ENCODE data around the gene DVL2.
A peak's percentile ranks its signal among the peaks of the same experiment; 100 is the strongest.

DVL2 gene

GRCh38 chr17:7252176-7253043, 18.1 kb upstream of the DVL2 start, which contains the start of gene ELP5:
Gene ELP5 (plus strand): TSS chr17:7252215. CDS start chr17:7252551, 336 bp downstream.
- no peaks in the 10 kb centered on the region for H3K9me3 ChIP-seq (ENCODE audit: control insufficient read depth, insufficient read depth, low read length)
- H3K4me1 ChIP-seq (ENCODE audit: control insufficient read depth, low read length) = peaks cover 25% of the 10 kb centered on the region
- H3K79me2 ChIP-seq (ENCODE audit: control insufficient read depth, low read length) = peaks cover 60% of the 10 kb centered on the region
- H3K27me3 ChIP-seq (ENCODE audit: control insufficient read depth, low read length) = no peaks in the 10 kb centered on the region
- H3F3A ChIP-seq (ENCODE audit: control insufficient read depth, insufficient read depth) = no peaks in the 10 kb centered on the region
- H3K4me3 ChIP-seq (ENCODE audit: low read length) = peak within 1 kb of the TSS; percentile 88
- peak within 1 kb of the TSS; percentile 97 for H3K4me2 ChIP-seq (ENCODE audit: low read length)
- TF ChIP-seq, protein P1, sequence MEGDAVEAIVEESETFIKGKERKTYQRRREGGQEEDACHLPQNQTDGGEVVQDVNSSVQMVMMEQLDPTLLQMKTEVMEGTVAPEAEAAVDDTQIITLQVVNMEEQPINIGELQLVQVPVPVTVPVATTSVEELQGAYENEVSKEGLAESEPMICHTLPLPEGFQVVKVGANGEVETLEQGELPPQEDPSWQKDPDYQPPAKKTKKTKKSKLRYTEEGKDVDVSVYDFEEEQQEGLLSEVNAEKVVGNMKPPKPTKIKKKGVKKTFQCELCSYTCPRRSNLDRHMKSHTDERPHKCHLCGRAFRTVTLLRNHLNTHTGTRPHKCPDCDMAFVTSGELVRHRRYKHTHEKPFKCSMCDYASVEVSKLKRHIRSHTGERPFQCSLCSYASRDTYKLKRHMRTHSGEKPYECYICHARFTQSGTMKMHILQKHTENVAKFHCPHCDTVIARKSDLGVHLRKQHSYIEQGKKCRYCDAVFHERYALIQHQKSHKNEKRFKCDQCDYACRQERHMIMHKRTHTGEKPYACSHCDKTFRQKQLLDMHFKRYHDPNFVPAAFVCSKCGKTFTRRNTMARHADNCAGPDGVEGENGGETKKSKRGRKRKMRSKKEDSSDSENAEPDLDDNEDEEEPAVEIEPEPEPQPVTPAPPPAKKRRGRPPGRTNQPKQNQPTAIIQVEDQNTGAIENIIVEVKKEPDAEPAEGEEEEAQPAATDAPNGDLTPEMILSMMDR (IDR thresholded peaks at IDR 0.05; ENCODE audit: low read depth, low read length, poor library complexity, severe bottlenecking) = peak; percentile 63
- TF ChIP-seq EZH2phosphoT487 (IDR thresholded peaks at IDR 0.05; ENCODE audit: borderline replicate concordance, low read length) = no peak
- H4K20me1 ChIP-seq (ENCODE audit: control insufficient read depth, insufficient read depth, low read depth, low read length) = peaks cover 13% of the 10 kb centered on the region; the same call in 1 of the 2 replicates
- H3K9me2 ChIP-seq (replicated peaks; ENCODE audit: control insufficient read depth, low read length) = no peaks in the 10 kb centered on the region
- peak within 1 kb of the TSS; percentile 83 for H3K27ac ChIP-seq (ENCODE audit: low read depth, low read length)
- H3K36me3 ChIP-seq (ENCODE audit: control insufficient read depth, low read length) = peaks cover 60% of the 10 kb centered on the region

GRCh38 chr17:7251661-7252175, 17.4 kb upstream of the DVL2 start, which contains the start of gene CTDNEP1:
Gene CTDNEP1 (minus strand): TSS chr17:7251734. CDS start chr17:7251296, 438 bp downstream.
- Histone ChIP-seq H3K4me2 (ENCODE audit: low read length) (peak within 1 kb of the TSS; percentile 97), H3K36me3 (ENCODE audit: control insufficient read depth, low read length) (peaks cover 60% of the 10 kb centered on the region), H3K79me2 (ENCODE audit: control insufficient read depth, low read length) (peaks cover 67% of the 10 kb centered on the region), H3F3A (ENCODE audit: control insufficient read depth, insufficient read depth) (peaks cover 1% of the 10 kb centered on the region), H3K4me3 (ENCODE audit: low read length) (peak within 1 kb of the TSS; percentile 88), H4K20me1 (ENCODE audit: control insufficient read depth, insufficient read depth, low read depth, low read length) (peaks cover 13% of the 10 kb centered on the region; the same call in 1 of the 2 replicates), H3K27me3 (ENCODE audit: control insufficient read depth, low read length) (no peaks in the 10 kb centered on the region), H3K9me3 (ENCODE audit: control insufficient read depth, insufficient read depth, low read length) (no peaks in the 10 kb centered on the region), H3K9me2 (replicated peaks; ENCODE audit: control insufficient read depth, low read length) (no peaks in the 10 kb centered on the region), H3K27ac (ENCODE audit: low read depth, low read length) (peak within 1 kb of the TSS; percentile 83), H3K4me1 (ENCODE audit: control insufficient read depth, low read length) (peaks cover 25% of the 10 kb centered on the region)
- TF ChIP-seq EZH2phosphoT487 (IDR thresholded peaks at IDR 0.05; ENCODE audit: borderline replicate concordance, low read length) = no peak
- TF ChIP-seq, protein P1 (IDR thresholded peaks at IDR 0.05; ENCODE audit: low read depth, low read length, poor library complexity, severe bottlenecking) = no peak

DNA sequence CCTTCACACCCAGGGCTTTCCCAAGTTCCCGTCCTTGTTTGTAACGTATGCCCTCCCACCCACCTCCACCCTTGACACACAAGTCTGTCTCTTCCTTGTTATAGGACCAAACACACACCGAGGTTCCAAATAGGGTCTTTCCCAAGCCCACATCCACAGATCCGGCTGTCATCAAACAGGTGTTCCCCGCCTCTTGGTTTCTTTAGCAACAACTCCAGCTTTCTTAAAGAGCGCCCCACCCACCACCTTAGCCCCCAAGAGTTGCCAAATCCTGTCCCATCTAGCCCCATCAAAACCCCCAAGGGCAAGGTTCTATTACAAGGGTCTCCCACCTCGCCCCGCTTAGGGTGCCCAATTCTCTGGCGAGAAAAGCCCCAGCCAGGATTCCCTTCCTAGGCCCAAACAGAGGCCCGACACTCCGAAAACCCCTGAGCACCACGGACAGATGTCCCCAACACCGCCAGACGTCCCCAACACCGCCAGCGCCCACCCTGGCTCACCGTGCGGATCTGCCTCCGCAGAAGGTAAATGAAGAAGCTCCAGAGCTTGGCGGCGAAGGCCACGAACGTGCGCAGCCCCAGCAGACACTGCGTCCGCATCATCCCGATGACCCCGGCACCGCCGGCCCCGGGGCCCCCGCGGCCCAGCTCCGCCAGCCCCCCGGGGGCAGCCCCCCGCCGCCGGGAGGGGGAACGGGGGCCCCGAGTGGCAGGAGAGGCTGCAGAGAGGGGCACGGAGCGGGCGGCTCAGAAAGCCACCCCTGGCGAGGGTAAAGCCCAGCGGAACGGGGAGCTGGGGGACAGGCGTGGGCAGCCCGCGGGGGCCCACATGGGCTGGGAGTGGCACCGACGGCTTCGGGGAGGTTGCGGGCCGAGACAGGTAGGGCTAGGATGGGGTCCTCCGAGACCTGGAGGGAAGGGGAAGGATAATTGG, 16.6 kb upstream of the DVL2 start:
- no peaks in the 10 kb centered on the region for H3K9me3 ChIP-seq (ENCODE audit: control insufficient read depth, insufficient read depth, low read length)
- peak overlapping the region; percentile 97 for H3K4me2 ChIP-seq (ENCODE audit: low read length)
- H3K27ac ChIP-seq (ENCODE audit: low read depth, low read length) = peak overlapping the region; percentile 83
- H3K4me1 ChIP-seq (ENCODE audit: control insufficient read depth, low read length) = peaks cover 25% of the 10 kb centered on the region
- peak overlapping the region; percentile 88 for H3K4me3 ChIP-seq (ENCODE audit: low read length)
- peaks cover 13% of the 10 kb centered on the region; the same call in 1 of the 2 replicates for H4K20me1 ChIP-seq (ENCODE audit: control insufficient read depth, insufficient read depth, low read depth, low read length)
- H3K27me3 ChIP-seq (ENCODE audit: control insufficient read depth, low read length) = no peaks in the 10 kb centered on the region
- peaks cover 62% of the 10 kb centered on the region for H3K36me3 ChIP-seq (ENCODE audit: control insufficient read depth, low read length)
- peaks cover 75% of the 10 kb centered on the region for H3K79me2 ChIP-seq (ENCODE audit: control insufficient read depth, low read length)
- no peaks in the 10 kb centered on the region for H3K9me2 ChIP-seq (replicated peaks; ENCODE audit: control insufficient read depth, low read length)
- H3F3A ChIP-seq (ENCODE audit: control insufficient read depth, insufficient read depth) = peaks cover 9% of the 10 kb centered on the region
- TF ChIP-seq, protein P1 (IDR thresholded peaks at IDR 0.05; ENCODE audit: low read depth, low read length, poor library complexity, severe bottlenecking) = no peak
- TF ChIP-seq EZH2phosphoT487 (IDR thresholded peaks at IDR 0.05; ENCODE audit: borderline replicate concordance, low read length) = no peak
